ENCODE data around the gene NCK2. TPM values are rescaled to one million over a fixed set of nuclear protein-coding genes. Genes with fewer than 3 reads are reported as not detected.

Gene NCK2
- total and polyA plus RNA-seq, 4 donors, result 19.3 to 54.4 (median 33.9) TPM

- Histone ChIP-seq H3K4me3 (no peak overlapping the region), H3K9ac (ENCODE audit: insufficient read depth in 1 of 2, low read length in 2 of 2) (no peak overlapping the region), H3K9me3 (ENCODE audit: control insufficient read depth in 4 of 4, insufficient read depth in 3 of 4, low read length in 3 of 4) (peaks cover 0 to 4% (median 2%) of the 10 kb centered on the region in 4 donors), H3K27ac (ENCODE audit: low read depth in 1 of 2, low read length in 1 of 2) (no peak overlapping the region), H3K4me1 (ENCODE audit: control insufficient read depth in 5 of 5, insufficient read depth in 5 of 5, low read length in 5 of 5) (peaks cover 0 to 7% (median 0%) of the 10 kb centered on the region in 5 donors), H3K27me3 (ENCODE audit: control insufficient read depth in 3 of 3, insufficient read depth in 3 of 3, low read length in 2 of 3) (peaks cover 0 to 4% (median 0%) of the 10 kb centered on the region in 3 donors), H3K36me3 (ENCODE audit: control insufficient read depth in 4 of 4, insufficient read depth in 4 of 4, low read length in 4 of 4) (no peaks in the 10 kb centered on the region)
- 74 to 82% methylated on average over 5 of the region's 5 CpGs for WGBS, 2 donors
- DNase-seq (no peak), ATAC-seq (ENCODE audit: insufficient read depth, low FRiP score) (no peak)
- TF ChIP-seq, protein P1, sequence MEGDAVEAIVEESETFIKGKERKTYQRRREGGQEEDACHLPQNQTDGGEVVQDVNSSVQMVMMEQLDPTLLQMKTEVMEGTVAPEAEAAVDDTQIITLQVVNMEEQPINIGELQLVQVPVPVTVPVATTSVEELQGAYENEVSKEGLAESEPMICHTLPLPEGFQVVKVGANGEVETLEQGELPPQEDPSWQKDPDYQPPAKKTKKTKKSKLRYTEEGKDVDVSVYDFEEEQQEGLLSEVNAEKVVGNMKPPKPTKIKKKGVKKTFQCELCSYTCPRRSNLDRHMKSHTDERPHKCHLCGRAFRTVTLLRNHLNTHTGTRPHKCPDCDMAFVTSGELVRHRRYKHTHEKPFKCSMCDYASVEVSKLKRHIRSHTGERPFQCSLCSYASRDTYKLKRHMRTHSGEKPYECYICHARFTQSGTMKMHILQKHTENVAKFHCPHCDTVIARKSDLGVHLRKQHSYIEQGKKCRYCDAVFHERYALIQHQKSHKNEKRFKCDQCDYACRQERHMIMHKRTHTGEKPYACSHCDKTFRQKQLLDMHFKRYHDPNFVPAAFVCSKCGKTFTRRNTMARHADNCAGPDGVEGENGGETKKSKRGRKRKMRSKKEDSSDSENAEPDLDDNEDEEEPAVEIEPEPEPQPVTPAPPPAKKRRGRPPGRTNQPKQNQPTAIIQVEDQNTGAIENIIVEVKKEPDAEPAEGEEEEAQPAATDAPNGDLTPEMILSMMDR (IDR thresholded peaks at IDR 0.05; ENCODE audit: control extremely low read depth, extremely low read depth), result no peak
Measured at GRCh38 chr2:105725388-105725787, 19.3 kb upstream of the NCK2 start.

- WGBS, 2 donors, result 94 to 96% methylated on average over 1 of the region's 1 CpG
- Histone ChIP-seq H3K4me1 (ENCODE audit: control insufficient read depth in 5 of 5, insufficient read depth in 5 of 5, low read length in 5 of 5) (peaks cover 0 to 4% (median 3%) of the 10 kb centered on the region in 5 donors), H3K4me3 (no peak overlapping the region), H3K27ac (ENCODE audit: low read depth in 1 of 2, low read length in 1 of 2) (no peak overlapping the region), H3K27me3 (ENCODE audit: control insufficient read depth in 3 of 3, insufficient read depth in 3 of 3, low read length in 2 of 3) (peaks cover 0 to 4% (median 0%) of the 10 kb centered on the region in 3 donors), H3K36me3 (ENCODE audit: control insufficient read depth in 4 of 4, insufficient read depth in 4 of 4, low read length in 4 of 4) (no peaks in the 10 kb centered on the region), H3K9ac (ENCODE audit: insufficient read depth in 1 of 2, low read length in 2 of 2) (no peak overlapping the region), H3K9me3 (ENCODE audit: control insufficient read depth in 4 of 4, insufficient read depth in 3 of 4, low read length in 3 of 4) (peaks cover 0 to 5% (median 2%) of the 10 kb centered on the region in 4 donors)
- ATAC-seq (ENCODE audit: insufficient read depth, low FRiP score), result no peak
- no peak for DNase-seq
- TF ChIP-seq, protein P1 (IDR thresholded peaks at IDR 0.05; ENCODE audit: control extremely low read depth, extremely low read depth), result no peak
Measured at GRCh38 chr2:105730170-105730569, 14.5 kb upstream of the NCK2 start.

DNA sequence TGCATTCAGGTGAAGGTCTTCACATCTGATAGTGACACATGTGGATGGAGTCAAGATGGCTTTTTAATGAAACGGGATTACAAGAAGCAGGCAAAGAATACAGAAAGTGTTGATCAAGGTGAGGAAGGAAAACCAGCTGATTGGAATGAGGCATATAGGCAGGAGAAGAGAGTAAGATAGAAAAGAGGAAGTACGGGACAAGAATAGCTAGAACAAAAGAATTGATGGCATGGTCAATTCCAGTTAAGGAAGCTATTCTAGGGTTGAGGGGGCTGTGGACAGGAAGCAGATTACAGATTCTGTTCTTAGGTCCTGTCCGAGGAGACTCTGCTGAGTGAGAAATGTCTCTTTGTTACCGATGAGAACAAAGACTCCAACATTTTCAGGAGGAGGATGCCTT lies 13.2 kb upstream of the NCK2 start:
- peaks cover 0 to 5% (median 2%) of the 10 kb centered on the region in 4 donors for H3K9me3 ChIP-seq (ENCODE audit: control insufficient read depth in 4 of 4, insufficient read depth in 3 of 4, low read length in 3 of 4)
- peaks cover 0 to 3% (median 0%) of the 10 kb centered on the region in 5 donors for H3K4me1 ChIP-seq (ENCODE audit: control insufficient read depth in 5 of 5, insufficient read depth in 5 of 5, low read length in 5 of 5)
- no peaks in the 10 kb centered on the region for H3K36me3 ChIP-seq (ENCODE audit: control insufficient read depth in 4 of 4, insufficient read depth in 4 of 4, low read length in 4 of 4)
- ATAC-seq (ENCODE audit: insufficient read depth, low FRiP score) (no peak), DNase-seq (no peak)
- H3K4me3 ChIP-seq, result no peak overlapping the region
- TF ChIP-seq, protein P1 (IDR thresholded peaks at IDR 0.05; ENCODE audit: control extremely low read depth, extremely low read depth), result no peak
- no peak overlapping the region for H3K9ac ChIP-seq (ENCODE audit: insufficient read depth in 1 of 2, low read length in 2 of 2)
- WGBS, 2 donors, result 38 to 47% methylated on average over 4 of the region's 4 CpGs
- peaks cover 0 to 4% (median 0%) of the 10 kb centered on the region in 3 donors for H3K27me3 ChIP-seq (ENCODE audit: control insufficient read depth in 3 of 3, insufficient read depth in 3 of 3, low read length in 2 of 3)
- H3K27ac ChIP-seq (ENCODE audit: low read depth in 1 of 2, low read length in 1 of 2), result no peak overlapping the region

DNA sequence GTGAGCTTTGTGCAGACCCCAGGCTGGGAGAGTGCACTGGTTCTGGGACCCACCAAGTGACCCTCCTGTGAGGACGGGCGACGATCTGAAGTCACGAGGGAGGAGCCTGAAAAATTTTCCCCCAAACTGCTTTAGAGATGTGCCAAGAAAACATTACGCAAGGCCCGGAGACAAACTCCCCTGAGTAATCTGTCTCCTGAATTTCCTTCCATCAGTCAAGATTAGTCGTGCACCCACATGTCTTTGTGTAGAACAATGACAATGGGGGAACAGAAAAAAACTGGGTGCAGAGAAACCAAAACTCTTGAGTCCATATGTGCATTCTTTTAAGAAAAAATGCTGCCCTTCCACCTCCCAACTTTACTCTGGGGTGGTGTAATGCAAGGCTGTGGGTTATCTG lies 12.6 kb upstream of the NCK2 start:
- ATAC-seq (ENCODE audit: insufficient read depth, low FRiP score) (no peak), DNase-seq (peak in 1 of 3 donors; percentile 44)
- no peak overlapping the region for H3K4me3 ChIP-seq
- H3K27ac ChIP-seq (ENCODE audit: low read depth in 1 of 2, low read length in 1 of 2), result no peak overlapping the region
- peaks cover 0 to 5% (median 2%) of the 10 kb centered on the region in 4 donors for H3K9me3 ChIP-seq (ENCODE audit: control insufficient read depth in 4 of 4, insufficient read depth in 3 of 4, low read length in 3 of 4)
- H3K36me3 ChIP-seq (ENCODE audit: control insufficient read depth in 4 of 4, insufficient read depth in 4 of 4, low read length in 4 of 4), result no peaks in the 10 kb centered on the region
- WGBS, 2 donors, result 29 to 48% methylated on average over 7 of the region's 7 CpGs
- H3K27me3 ChIP-seq (ENCODE audit: control insufficient read depth in 3 of 3, insufficient read depth in 3 of 3, low read length in 2 of 3), result peaks cover 0 to 4% (median 0%) of the 10 kb centered on the region in 3 donors
- TF ChIP-seq, protein P1 (IDR thresholded peaks at IDR 0.05; ENCODE audit: control extremely low read depth, extremely low read depth), result no peak
- peaks cover 0 to 3% (median 0%) of the 10 kb centered on the region in 5 donors for H3K4me1 ChIP-seq (ENCODE audit: control insufficient read depth in 5 of 5, insufficient read depth in 5 of 5, low read length in 5 of 5)
- H3K9ac ChIP-seq (ENCODE audit: insufficient read depth in 1 of 2, low read length in 2 of 2), result no peak overlapping the region
